Activated naive CD8-positive, alpha-beta T cell treated with anti-CD3 and anti-CD28 coated beads, Interleukin-2, amount 10 ng/mL, durations not matched to agents 7 days and 5 days (primary cell): ENCODE data around the gene UBE3B. TPM values are rescaled to one million over a fixed set of nuclear protein-coding genes. Genes with fewer than 3 reads are reported as not detected.

Experiments
- ATAC-seq: fragments of 150-1000 bp; cut with Tn5 transposase; one replicate; pipeline ENCODE4 v1.10.0; 2021; ENCODE audit warnings: low read depth, moderate library complexity
- POLR2A ChIA-PET: fragments of 350-600 bp; sonication (Branson Sonifier 250); formaldehyde crosslinking; loops from one replicate; lab custom pipeline; 2021; ENCODE audit warnings: antibody characterized with exemption; lab: Charles Lee
- DNase-seq: peaks from one replicate; pipeline ENCODE4 v3.0.0; 2021
- H3K27ac Mint-ChIP-seq: one replicate; pipeline ENCODE4 v1.8.0; 2022; ENCODE audit warnings: mild to moderate bottlenecking, mixed read lengths
- H3K27me3 Mint-ChIP-seq: one replicate; pipeline ENCODE4 v1.8.0; 2022; ENCODE audit warnings: mild to moderate bottlenecking, moderate library complexity, mixed read lengths
- H3K36me3 Mint-ChIP-seq: one replicate; pipeline ENCODE4 v1.8.0; 2021; ENCODE audit warnings: mild to moderate bottlenecking, mixed read lengths
- H3K4me1 Mint-ChIP-seq: one replicate; pipeline ENCODE4 v1.8.0; 2021; ENCODE audit warnings: mixed read lengths
- H3K4me3 Mint-ChIP-seq: one replicate; pipeline ENCODE4 v1.8.0; 2022; ENCODE audit warnings: mild to moderate bottlenecking, moderate library complexity, mixed read lengths
- H3K9me3 Mint-ChIP-seq: one replicate; pipeline ENCODE4 v1.8.0; 2021; ENCODE audit warnings: mixed read lengths
- total RNA-seq, 2 experiments: library from RNA; stranded (reverse); gene quantifications; one replicate each; pipeline ENCODE4 v1.2.3, GENCODE V29; 2021

The UBE3B gene
- total RNA-seq, 2 experiments from 2014 or later = 40.0 to 41.7 TPM

- POLR2A ChIA-PET = no interaction called here
Observed at GRCh38 chr12:109519787-109520186, 42.4 kb downstream of the UBE3B start.

GRCh38 chr12:109521831-109522230 lies 44.4 kb downstream of the UBE3B start:
- Mint-ChIP-seq H3K36me3 (peaks cover 4% of the 10 kb centered on the region), H3K27ac (no peak overlapping the region), H3K9me3 (no peaks in the 10 kb centered on the region)

More at GRCh38 chr12:109519787-109520186, 42.4 kb downstream of the UBE3B start:
- Mint-ChIP-seq H3K27ac (no peak overlapping the region), H3K27me3 (no peaks in the 10 kb centered on the region), H3K4me3 (no peak overlapping the region), H3K4me1 (no peaks in the 10 kb centered on the region), H3K36me3 (peaks cover 4% of the 10 kb centered on the region), H3K9me3 (no peaks in the 10 kb centered on the region)
- no peak for DNase-seq
- ATAC-seq = no peak

DNA sequence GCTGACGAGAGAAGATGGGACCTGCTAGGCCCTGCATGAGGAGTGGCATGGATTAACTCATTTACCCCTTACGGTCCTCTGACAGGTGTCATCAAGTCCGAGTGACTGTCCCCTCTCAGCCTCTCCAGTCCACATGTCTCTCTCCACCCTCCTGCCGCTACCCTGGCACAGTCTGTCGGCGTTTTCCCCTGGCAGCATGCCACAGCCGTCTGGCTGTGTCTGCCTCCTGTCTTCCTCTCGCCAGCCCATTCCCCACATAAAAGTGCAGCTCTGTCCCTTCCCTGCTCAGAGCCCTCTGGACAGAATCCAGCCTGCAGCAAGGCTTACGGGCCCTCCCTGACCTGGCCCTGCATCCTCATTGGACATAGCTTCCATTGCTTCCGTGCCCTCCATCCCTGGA lies 45.6 kb downstream of the UBE3B start:
- Mint-ChIP-seq H3K27ac (no peak overlapping the region), H3K9me3 (no peaks in the 10 kb centered on the region), H3K27me3 (no peaks in the 10 kb centered on the region), H3K36me3 (peaks cover 3% of the 10 kb centered on the region), H3K4me3 (no peak overlapping the region), H3K4me1 (no peaks in the 10 kb centered on the region)
- POLR2A ChIA-PET = no interaction called here
- ATAC-seq = no peak
- no peak for DNase-seq

More at GRCh38 chr12:109521831-109522230, 44.4 kb downstream of the UBE3B start:
- POLR2A ChIA-PET = interaction anchor here (0.6 kb wide), 1 partner anchor 147 kb away, joined by 3 read pairs; no protein-coding TSS in a partner anchor
- no peak for ATAC-seq
- Mint-ChIP-seq H3K27me3 (no peaks in the 10 kb centered on the region), H3K4me1 (no peaks in the 10 kb centered on the region), H3K4me3 (no peak overlapping the region)
- no peak for DNase-seq

- H3K27ac Mint-ChIP-seq = no peak overlapping the region
- H3K9me3 Mint-ChIP-seq = no peaks in the 10 kb centered on the region
- DNase-seq (no peak), ATAC-seq (no peak)
- POLR2A ChIA-PET = no interaction called here
- no peak overlapping the region for H3K4me3 Mint-ChIP-seq
- no peaks in the 10 kb centered on the region for H3K27me3 Mint-ChIP-seq
- H3K4me1 Mint-ChIP-seq = no peaks in the 10 kb centered on the region
- peaks cover 3% of the 10 kb centered on the region for H3K36me3 Mint-ChIP-seq
Observed at GRCh38 chr12:109523504-109523903, 46.1 kb downstream of the UBE3B start.

- DNase-seq = no peak
- POLR2A ChIA-PET = no interaction called here
- Mint-ChIP-seq H3K9me3 (no peaks in the 10 kb centered on the region), H3K27me3 (no peaks in the 10 kb centered on the region), H3K36me3 (peaks cover 3% of the 10 kb centered on the region), H3K4me1 (no peaks in the 10 kb centered on the region), H3K4me3 (no peak overlapping the region), H3K27ac (no peak overlapping the region)
- ATAC-seq = no peak
Observed at GRCh38 chr12:109524466-109525278, 47.2 kb downstream of the UBE3B start.

DNA sequence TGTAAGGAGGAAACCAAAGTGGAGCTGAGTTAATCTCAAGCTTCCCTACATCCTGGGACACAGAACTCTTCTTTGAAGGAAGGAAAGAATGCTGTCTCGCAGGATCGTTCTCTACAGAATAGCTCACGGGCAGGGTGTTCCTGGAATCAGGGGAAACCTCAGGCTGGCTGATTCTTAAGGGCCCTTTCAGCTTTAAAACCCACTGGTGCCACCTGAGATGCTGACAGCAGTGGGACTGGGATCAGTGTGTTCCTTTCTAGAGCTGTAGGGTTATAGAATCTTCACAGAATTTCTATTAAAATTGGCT lies 47.8 kb downstream of the UBE3B start:
- ATAC-seq (no peak), DNase-seq (no peak)
- no peak overlapping the region for H3K4me3 Mint-ChIP-seq
- POLR2A ChIA-PET = no interaction called here
- peaks cover 3% of the 10 kb centered on the region for H3K36me3 Mint-ChIP-seq
- no peak overlapping the region for H3K27ac Mint-ChIP-seq
- H3K4me1 Mint-ChIP-seq = no peaks in the 10 kb centered on the region
- no peaks in the 10 kb centered on the region for H3K27me3 Mint-ChIP-seq
- no peaks in the 10 kb centered on the region for H3K9me3 Mint-ChIP-seq

GRCh38 chr12:109527489-109528123 lies 50.2 kb downstream of the UBE3B start:
- Mint-ChIP-seq H3K4me1 (no peaks in the 10 kb centered on the region), H3K9me3 (no peaks in the 10 kb centered on the region), H3K27ac (no peak overlapping the region), H3K4me3 (no peak overlapping the region), H3K27me3 (no peaks in the 10 kb centered on the region), H3K36me3 (peaks cover 2% of the 10 kb centered on the region)
- POLR2A ChIA-PET = no interaction called here
- no peak for ATAC-seq
- DNase-seq = no peak

DNA sequence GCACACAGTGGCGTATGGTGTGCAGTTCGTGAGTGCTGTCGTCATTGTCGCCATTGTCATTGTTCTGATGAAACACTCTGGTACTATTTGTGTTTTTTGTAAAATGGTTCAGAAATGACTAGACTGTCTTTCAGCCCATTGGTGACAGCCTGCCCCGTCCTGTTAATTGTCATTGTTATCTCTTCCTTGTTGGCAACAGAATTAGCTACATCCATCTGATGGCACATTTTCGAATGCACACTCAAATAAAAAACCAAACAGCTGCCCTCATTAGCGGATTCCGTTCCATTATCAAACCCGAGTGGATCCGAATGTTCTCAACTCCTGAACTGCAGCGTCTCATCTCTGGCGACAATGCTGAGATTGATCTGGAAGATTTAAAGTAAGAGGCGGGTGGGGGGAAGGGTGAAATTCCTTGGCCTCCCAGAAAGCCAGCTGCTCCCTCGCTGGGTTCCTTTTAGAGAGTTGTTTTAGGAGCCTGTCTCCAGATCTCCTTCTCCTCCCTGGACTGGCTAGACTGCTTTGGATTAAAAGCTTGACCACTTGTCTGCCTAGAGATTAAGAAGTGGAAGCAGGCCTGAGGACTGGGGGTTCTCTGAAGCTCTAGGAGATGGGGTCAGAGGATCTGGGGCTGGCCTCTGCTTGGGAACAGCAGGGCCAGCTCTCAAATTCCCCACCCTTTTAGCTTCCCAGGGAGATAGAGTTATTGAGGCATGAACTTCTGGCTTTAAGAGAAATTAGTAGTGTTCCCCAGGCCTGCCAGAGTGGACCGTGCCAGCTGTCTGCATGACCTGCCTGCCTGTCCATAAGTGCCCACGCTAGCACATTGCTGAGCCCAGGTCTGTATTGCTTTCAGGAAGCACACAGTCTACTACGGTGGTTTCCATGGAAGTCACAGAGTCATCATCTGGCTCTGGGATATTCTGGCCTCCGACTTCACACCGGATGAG lies 52.5 kb downstream of the UBE3B start:
- Mint-ChIP-seq H3K4me1 (no peaks in the 10 kb centered on the region), H3K36me3 (peaks cover 2% of the 10 kb centered on the region), H3K27ac (no peak overlapping the region), H3K27me3 (no peaks in the 10 kb centered on the region), H3K4me3 (no peak overlapping the region), H3K9me3 (no peaks in the 10 kb centered on the region)
- DNase-seq (no peak), ATAC-seq (no peak)
- POLR2A ChIA-PET = no interaction called here

DNA sequence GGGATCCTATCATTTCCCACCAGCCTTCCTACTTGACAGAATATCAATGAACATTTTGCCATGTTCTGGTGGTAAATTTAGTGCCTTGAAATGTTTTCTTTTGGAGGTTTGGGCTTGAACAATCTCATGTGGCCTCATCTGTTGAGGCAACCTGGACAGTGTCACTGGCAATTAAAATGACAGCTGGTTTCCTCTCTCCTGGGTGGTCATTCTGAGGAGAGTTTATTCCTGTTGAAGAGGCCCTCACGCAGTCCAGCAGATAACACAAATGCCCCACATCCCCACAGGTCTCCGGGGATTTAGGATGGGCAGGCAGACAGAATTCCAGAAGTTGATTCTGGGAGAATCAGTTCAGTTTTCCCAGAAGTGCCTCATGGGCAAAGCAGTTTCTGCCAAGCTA lies 54.0 kb downstream of the UBE3B start:
- H3K4me1 Mint-ChIP-seq = no peaks in the 10 kb centered on the region
- H3K9me3 Mint-ChIP-seq = no peaks in the 10 kb centered on the region
- ATAC-seq (no peak), DNase-seq (no peak)
- no peaks in the 10 kb centered on the region for H3K27me3 Mint-ChIP-seq
- no peak overlapping the region for H3K27ac Mint-ChIP-seq
- POLR2A ChIA-PET = no interaction called here
- no peak overlapping the region for H3K4me3 Mint-ChIP-seq
- H3K36me3 Mint-ChIP-seq = peaks cover 2% of the 10 kb centered on the region

DNA sequence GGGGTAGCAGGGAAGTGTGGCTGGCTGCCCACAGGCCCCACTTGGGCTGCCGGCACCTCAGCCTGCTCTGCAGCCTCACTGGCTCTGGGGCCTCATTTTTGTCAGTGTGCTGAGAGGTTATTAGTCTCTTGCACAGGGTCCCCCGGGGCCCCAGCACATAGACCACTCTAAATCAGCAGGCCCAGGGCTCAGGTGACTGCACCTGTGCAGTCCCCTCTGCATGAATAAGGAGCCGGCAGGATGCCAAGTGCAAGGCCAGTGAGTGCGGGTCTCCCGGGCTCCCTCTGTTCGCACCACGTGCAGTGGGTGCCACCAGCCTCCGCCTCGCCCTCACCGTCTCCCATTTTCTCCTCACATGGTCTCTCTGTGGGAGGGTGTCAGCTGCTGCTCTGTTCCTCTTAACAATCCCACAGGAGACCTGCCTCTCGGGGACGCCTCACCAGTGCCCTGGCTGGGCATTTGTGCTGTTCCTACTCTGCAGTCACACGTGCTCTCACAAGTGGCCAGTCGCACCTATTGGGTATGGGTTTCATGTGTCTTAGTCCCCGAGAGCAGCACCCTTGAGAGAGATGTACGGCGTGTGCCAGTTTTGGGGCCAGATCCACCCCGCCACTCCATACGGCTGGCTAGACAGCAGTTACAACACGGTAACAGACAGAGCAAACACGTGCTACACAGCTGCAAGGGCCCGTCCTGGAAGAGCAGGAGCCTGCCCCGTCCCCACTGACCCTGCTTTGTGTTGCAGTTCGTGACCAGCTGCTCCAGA lies 55.5 kb downstream of the UBE3B start:
- Mint-ChIP-seq H3K36me3 (no peaks in the 10 kb centered on the region), H3K27me3 (no peaks in the 10 kb centered on the region), H3K4me1 (no peaks in the 10 kb centered on the region), H3K9me3 (no peaks in the 10 kb centered on the region), H3K4me3 (no peak overlapping the region), H3K27ac (no peak overlapping the region)
- POLR2A ChIA-PET = interaction anchor here (0.6 kb wide), 1 partner anchor 478 kb away, joined by 5 read pairs; no protein-coding TSS in a partner anchor
- ATAC-seq (no peak), DNase-seq (no peak)

GRCh38 chr12:109533487-109533740 lies 56.0 kb downstream of the UBE3B start:
- DNase-seq (no peak), ATAC-seq (no peak)
- Mint-ChIP-seq H3K36me3 (no peaks in the 10 kb centered on the region), H3K9me3 (no peaks in the 10 kb centered on the region), H3K4me1 (no peaks in the 10 kb centered on the region), H3K4me3 (no peak overlapping the region), H3K27me3 (no peaks in the 10 kb centered on the region), H3K27ac (no peak overlapping the region)
- POLR2A ChIA-PET = no interaction called here

DNA sequence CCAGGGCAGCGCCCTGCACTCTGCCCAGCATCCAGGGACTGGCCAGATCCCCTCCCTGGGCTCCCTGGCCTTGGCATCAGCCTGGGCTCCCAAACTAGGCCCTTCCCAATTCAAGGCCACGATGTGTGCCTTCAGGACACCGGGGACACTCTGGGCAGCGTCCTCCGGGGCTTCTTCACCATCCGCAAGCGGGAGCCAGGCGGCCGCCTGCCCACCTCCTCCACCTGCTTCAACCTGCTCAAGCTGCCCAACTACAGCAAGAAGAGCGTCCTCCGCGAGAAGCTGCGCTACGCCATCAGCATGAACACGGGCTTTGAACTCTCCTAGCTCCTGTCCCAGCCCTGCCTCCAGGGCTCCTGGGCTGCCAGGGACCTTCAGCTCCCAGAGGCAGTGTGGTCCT lies 57.0 kb downstream of the UBE3B start:
- Mint-ChIP-seq H3K4me3 (no peak overlapping the region), H3K27ac (no peak overlapping the region), H3K9me3 (no peaks in the 10 kb centered on the region), H3K4me1 (no peaks in the 10 kb centered on the region), H3K27me3 (no peaks in the 10 kb centered on the region), H3K36me3 (no peaks in the 10 kb centered on the region)
- DNase-seq (no peak), ATAC-seq (no peak)
- POLR2A ChIA-PET = no interaction called here

DNA sequence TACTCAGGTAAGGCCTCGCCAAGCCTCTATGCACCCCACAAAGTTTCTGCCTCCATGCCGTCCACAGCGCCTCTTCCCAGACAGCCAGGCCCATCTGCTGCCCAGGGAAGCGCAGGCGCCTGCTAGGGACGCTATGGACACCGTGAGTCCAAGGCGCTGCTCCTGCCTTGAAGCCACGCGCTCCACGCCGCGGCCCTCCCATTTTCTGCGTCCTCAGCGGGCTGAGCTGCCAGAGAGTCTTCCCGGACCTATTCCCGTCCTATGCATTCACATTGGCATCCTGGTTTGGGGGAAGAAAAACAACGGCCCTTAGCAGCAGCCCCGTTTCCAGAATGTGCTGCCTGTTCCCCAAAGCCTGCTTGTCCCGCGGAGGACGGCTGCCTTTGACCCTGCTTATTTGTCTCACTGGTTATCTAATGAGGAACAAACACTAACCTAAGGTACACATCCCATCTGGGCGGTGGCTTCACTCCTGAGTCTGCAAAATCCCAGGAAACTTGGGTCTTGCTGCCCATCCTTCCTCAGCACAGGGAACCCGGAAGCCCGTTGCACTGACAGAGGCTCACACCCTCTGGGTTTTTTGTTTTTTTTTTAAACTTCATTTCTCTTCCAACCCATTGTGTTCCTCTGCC lies 57.9 kb downstream of the UBE3B start:
- Mint-ChIP-seq H3K27me3 (no peaks in the 10 kb centered on the region), H3K36me3 (no peaks in the 10 kb centered on the region), H3K9me3 (no peaks in the 10 kb centered on the region), H3K4me1 (no peaks in the 10 kb centered on the region), H3K4me3 (no peak overlapping the region), H3K27ac (no peak overlapping the region)
- no peak for DNase-seq
- POLR2A ChIA-PET = no interaction called here
- ATAC-seq = no peak
